Activated CD8-positive, alpha-beta memory T cell treated with anti-CD3 and anti-CD28 coated beads for 24 hours (primary cell): Measurements from ENCODE around the gene PGAP2.
"Not testable (repeated sequence)": the region's sequence is repeated elsewhere in the genome, so short reads cannot be mapped to it uniquely, and the experiment has no call there.

Experiments
- DNase-seq: peaks from one replicate; pipeline ENCODE4 v3.0.0-alpha.2; 2020

The PGAP2 gene

GRCh38 chr11:3857628-3858027 is 49.3 kb downstream of the PGAP2 start:
- no peak for DNase-seq

GRCh38 chr11:3859373-3859881 is 51.1 kb downstream of the PGAP2 start:
- no peak for DNase-seq

- DNase-seq, result no peak
These were observed 52.0 kb downstream of the PGAP2 start for GRCh38 chr11:3860375-3860774.

GRCh38 chr11:3860898-3861393 is 52.6 kb downstream of the PGAP2 start:
- not testable (repeated sequence) for DNase-seq

GRCh38 chr11:3861683-3862082 is 53.3 kb downstream of the PGAP2 start:
- no peak for DNase-seq

GRCh38 chr11:3865388-3866193 is 57.2 kb downstream of the PGAP2 start:
- no peak for DNase-seq

DNA sequence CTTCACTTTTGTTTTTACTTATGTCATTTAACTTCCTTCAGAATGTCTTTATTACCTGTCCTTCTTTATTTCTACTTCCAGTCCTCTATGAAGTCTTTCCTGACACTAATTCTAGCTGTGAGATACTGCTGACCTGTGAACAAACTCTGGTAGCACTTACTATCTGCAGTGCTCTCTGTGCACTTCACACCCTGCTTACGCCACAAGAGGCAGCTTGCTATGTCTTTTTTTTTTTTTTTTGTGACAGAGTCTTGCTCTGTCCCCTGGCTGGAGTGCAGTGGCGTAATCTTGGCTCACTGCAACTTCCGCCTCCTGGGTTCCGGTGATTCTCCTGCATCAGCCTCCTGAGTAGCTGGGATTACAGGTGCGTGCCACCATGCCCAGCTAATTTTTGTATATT is 57.8 kb downstream of the PGAP2 start:
- DNase-seq, result no peak

GRCh38 chr11:3866836-3867208 is 58.5 kb downstream of the PGAP2 start:
- no peak for DNase-seq

- no peak for DNase-seq
These were observed 59.1 kb downstream of the PGAP2 start for GRCh38 chr11:3867209-3868091.

DNA sequence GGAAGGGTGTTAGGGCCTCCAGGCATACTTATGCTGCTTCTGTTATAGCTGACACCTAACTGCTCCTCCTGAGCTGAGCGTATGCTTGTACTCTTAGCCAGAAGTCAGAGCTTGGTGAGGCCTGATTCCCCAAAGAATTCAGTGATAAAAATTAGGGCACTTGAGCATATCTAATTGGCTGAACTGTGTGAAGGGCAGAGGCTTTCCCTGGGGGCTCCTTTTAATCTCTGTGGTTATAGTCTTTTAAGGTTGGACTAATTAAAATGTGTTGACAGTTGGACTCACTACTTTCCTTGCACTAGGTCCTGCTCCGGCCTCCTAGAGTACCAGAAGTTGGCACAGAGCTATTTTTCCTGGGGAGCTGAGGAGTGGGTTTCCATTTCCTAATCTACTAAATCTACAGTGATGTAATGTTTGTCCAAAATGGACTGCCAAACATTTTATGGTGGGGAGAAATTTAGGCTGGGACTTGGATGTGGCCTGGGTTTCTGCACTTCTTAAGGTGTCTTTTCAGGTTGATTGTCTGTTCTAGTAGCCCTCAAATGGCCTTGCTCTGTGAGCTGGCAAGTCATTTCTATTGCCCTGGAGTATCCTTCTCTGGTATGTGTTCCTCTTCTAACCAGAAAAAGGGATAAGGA is 65.5 kb downstream of the PGAP2 start:
- DNase-seq, result no peak
